Gastroesophageal sphincter (tissue), 3 donors: Measurements from ENCODE around the gene AIMP1.

Experiments used
- EP300 ChIP-seq: sonication (generic); formaldehyde crosslinking; IDR thresholded peaks from one replicate; pipeline ENCODE4 v1.6.1; 2017; ENCODE audit warnings: antibody characterized with exemption, mild to moderate bottlenecking
- TF ChIP-seq, protein P1 (sequence below), 4 experiments: fragments of 200-600 bp in 2 of 4; fragments of 450-650 bp in 2 of 4; sonication (generic) in 1 of 4; IDR thresholded peaks; one replicate each; pipeline ENCODE4 v1.5.1; 2017 to 2019; ENCODE audit warnings: antibody characterized with exemption in 4 of 4, mild to moderate bottlenecking in 2 of 4, moderate library complexity in 2 of 4

DNA sequence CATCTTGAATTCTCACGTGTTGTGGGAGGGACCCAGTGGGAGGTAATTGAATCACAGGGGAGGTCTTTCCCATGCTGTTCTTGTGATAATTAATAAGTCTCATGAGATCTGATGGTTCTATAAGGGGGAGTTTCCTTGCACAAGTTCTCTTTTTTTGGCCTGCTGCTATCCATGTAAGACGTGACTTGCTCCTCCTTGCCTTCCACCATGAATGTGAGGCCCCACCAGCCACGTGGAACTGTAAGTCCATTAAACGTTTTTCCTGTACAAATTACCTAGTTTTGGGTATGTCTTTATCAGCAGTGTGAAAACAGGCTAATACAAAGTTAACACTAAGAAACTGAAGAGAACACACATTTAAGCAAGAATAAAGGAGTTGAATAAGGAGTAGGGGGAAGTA is 16.4 kb upstream of the AIMP1 start:
- TF ChIP-seq, protein P1, sequence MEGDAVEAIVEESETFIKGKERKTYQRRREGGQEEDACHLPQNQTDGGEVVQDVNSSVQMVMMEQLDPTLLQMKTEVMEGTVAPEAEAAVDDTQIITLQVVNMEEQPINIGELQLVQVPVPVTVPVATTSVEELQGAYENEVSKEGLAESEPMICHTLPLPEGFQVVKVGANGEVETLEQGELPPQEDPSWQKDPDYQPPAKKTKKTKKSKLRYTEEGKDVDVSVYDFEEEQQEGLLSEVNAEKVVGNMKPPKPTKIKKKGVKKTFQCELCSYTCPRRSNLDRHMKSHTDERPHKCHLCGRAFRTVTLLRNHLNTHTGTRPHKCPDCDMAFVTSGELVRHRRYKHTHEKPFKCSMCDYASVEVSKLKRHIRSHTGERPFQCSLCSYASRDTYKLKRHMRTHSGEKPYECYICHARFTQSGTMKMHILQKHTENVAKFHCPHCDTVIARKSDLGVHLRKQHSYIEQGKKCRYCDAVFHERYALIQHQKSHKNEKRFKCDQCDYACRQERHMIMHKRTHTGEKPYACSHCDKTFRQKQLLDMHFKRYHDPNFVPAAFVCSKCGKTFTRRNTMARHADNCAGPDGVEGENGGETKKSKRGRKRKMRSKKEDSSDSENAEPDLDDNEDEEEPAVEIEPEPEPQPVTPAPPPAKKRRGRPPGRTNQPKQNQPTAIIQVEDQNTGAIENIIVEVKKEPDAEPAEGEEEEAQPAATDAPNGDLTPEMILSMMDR (IDR thresholded peaks at IDR 0.05), result no peak
- no peak for TF ChIP-seq EP300
